MM.1S (cell line): ENCODE measurements around the gene GSAP.

Experiments
- DNase-seq: peaks from one replicate; pipeline ENCODE4 v3.0.0-alpha.2; 2015
- H2AFZ ChIP-seq: fragments of 300-600 bp; sonication (generic); 2 replicates; pipeline ENCODE4 v1.6.0; 2016; ENCODE audit warnings: antibody characterized with exemption, low read length
- H3F3A ChIP-seq: fragments of 300-600 bp; sonication (generic); 2 replicates; pipeline ENCODE4 v1.6.1; 2016; ENCODE audit warnings: mild to moderate bottlenecking, antibody characterized with exemption, low read length, moderate library complexity, mixed read lengths; ENCODE audit not compliant: insufficient read depth
- H3K27ac ChIP-seq: fragments of 300-600 bp; sonication (generic); 2 replicates; pipeline ENCODE4 v1.5.1; 2016; ENCODE audit warnings: mild to moderate bottlenecking, low read length
- H3K27me3 ChIP-seq: fragments of 300-600 bp; sonication (generic); replicated peaks from 2 replicates; pipeline ENCODE4 v1.6.0; 2016; ENCODE audit warnings: low read length; ENCODE audit not compliant: insufficient read depth
- H3K36me3 ChIP-seq: fragments of 300-600 bp; sonication (generic); replicated peaks from 2 replicates; pipeline ENCODE4 v1.6.1; 2016; ENCODE audit warnings: mild to moderate bottlenecking, low read length, mixed read lengths; ENCODE audit not compliant: insufficient read depth
- H3K4me1 ChIP-seq: fragments of 300-600 bp; sonication (generic); 2 replicates; pipeline ENCODE4 v1.6.1; 2016; ENCODE audit warnings: low read length, mixed read lengths
- H3K4me2 ChIP-seq: fragments of 300-600 bp; sonication (generic); 2 replicates; pipeline ENCODE4 v1.6.0; 2016; ENCODE audit warnings: low read depth, low read length
- H3K4me3 ChIP-seq: fragments of 300-600 bp; sonication (generic); 2 replicates; pipeline ENCODE4 v1.5.1; 2016; ENCODE audit warnings: low read length, mixed read lengths
- H3K79me2 ChIP-seq: fragments of 300-600 bp; sonication (generic); 2 replicates; pipeline ENCODE4 v1.6.1; 2016; ENCODE audit warnings: mixed run types, low read length, mixed read lengths
- H3K9ac ChIP-seq: fragments of 300-600 bp; sonication (generic); 2 replicates; pipeline ENCODE4 v1.6.1; 2016; ENCODE audit warnings: low read length, mixed read lengths
- H3K9me2 ChIP-seq: fragments of 300-600 bp; sonication (generic); replicated peaks from 2 replicates; pipeline ENCODE4 v1.6.1; 2016; ENCODE audit warnings: mild to moderate bottlenecking, low read length, mixed read lengths; ENCODE audit not compliant: insufficient read depth
- H3K9me3 ChIP-seq: fragments of 300-600 bp; sonication (generic); replicated peaks from 2 replicates; pipeline ENCODE4 v1.6.1; 2016; ENCODE audit warnings: mild to moderate bottlenecking, low read length, mixed read lengths; ENCODE audit not compliant: insufficient read depth
- H4K20me1 ChIP-seq: fragments of 300-600 bp; sonication (generic); 2 replicates; pipeline ENCODE4 v1.6.1; 2016; ENCODE audit warnings: mild to moderate bottlenecking, low read length, moderate library complexity, mixed read lengths; ENCODE audit not compliant: insufficient read depth
- EZH2 ChIP-seq: fragments of 300-600 bp; sonication (generic); optimal IDR thresholded peaks from 2 replicates; pipeline ENCODE3; 2017; ENCODE audit warnings: low read depth, mild to moderate bottlenecking, antibody characterized with exemption, low read length, mixed read lengths
- EZH2phosphoT487 ChIP-seq: fragments of 300-600 bp; sonication (generic); IDR thresholded peaks from 2 replicates; pipeline ENCODE4 v1.6.1; 2018; ENCODE audit warnings: antibody characterized with exemption, low read length
- TF ChIP-seq, protein P1 (sequence below): fragments of 300-600 bp; sonication (generic); IDR thresholded peaks from 2 replicates; pipeline ENCODE4 v1.5.1; 2016; ENCODE audit warnings: antibody characterized with exemption, low read length, mixed read lengths

The GSAP gene

DNA sequence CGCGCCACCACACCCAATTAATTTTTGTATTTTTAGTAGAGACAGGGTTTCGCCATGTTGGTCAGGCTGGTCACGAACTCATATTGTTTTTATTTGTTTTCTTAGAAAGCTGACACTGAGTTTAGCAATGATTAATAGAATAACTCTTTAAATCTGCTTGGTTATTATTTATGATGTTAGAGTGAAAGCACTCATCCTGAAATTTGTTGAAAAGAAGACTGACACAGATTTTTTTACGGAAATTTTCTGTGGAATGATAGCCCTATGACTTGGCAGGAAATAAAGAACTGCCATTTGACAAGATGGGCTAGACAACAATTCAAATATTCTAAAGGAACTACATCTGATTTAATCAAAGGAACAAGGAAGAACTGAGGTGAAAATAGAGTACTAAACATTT lies 4.3 kb upstream of the GSAP start:
- no peaks in the 10 kb centered on the region for H4K20me1 ChIP-seq
- H3K79me2 ChIP-seq = no peaks in the 10 kb centered on the region
- H2AFZ ChIP-seq = no peak overlapping the region
- DNase-seq = no peak
- no peaks in the 10 kb centered on the region for H3K9me2 ChIP-seq
- peaks cover 10% of the 10 kb centered on the region; the same call in 1 of the 2 replicates for H3K4me1 ChIP-seq
- H3K4me2 ChIP-seq = no peak overlapping the region
- no peak overlapping the region for H3K9ac ChIP-seq
- H3K27ac ChIP-seq = no peak overlapping the region
- no peak overlapping the region for H3K4me3 ChIP-seq
- peaks cover 11% of the 10 kb centered on the region; the same call in 1 of the 2 replicates for H3F3A ChIP-seq
- no peaks in the 10 kb centered on the region for H3K9me3 ChIP-seq
- H3K36me3 ChIP-seq = no peaks in the 10 kb centered on the region
- no peaks in the 10 kb centered on the region for H3K27me3 ChIP-seq
- TF ChIP-seq, protein P1, sequence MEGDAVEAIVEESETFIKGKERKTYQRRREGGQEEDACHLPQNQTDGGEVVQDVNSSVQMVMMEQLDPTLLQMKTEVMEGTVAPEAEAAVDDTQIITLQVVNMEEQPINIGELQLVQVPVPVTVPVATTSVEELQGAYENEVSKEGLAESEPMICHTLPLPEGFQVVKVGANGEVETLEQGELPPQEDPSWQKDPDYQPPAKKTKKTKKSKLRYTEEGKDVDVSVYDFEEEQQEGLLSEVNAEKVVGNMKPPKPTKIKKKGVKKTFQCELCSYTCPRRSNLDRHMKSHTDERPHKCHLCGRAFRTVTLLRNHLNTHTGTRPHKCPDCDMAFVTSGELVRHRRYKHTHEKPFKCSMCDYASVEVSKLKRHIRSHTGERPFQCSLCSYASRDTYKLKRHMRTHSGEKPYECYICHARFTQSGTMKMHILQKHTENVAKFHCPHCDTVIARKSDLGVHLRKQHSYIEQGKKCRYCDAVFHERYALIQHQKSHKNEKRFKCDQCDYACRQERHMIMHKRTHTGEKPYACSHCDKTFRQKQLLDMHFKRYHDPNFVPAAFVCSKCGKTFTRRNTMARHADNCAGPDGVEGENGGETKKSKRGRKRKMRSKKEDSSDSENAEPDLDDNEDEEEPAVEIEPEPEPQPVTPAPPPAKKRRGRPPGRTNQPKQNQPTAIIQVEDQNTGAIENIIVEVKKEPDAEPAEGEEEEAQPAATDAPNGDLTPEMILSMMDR = no peak
- TF ChIP-seq EZH2 = no peak
- TF ChIP-seq EZH2phosphoT487 = no peak

DNA sequence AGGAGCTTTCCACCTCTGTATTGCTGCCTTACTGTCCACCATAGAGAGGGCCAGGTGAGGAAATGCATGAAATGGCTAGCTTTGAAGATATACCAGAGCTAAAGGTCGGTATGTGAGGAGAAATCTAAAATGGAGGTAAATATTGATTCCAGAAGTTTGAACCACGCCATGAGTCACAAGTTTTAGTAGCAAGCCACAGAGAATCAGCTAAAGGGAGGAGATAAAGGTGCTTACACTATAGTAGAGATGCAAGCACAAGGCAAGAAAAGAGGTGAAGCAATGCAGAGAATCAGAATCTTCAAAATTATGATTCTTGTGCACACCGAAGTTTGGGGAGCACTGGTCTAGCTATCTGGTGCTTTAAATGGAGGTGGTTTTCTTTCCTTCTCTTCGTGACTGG lies 3.0 kb upstream of the GSAP start:
- peaks cover 10% of the 10 kb centered on the region; the same call in 1 of the 2 replicates for H3K4me1 ChIP-seq
- H3K9me3 ChIP-seq = no peaks in the 10 kb centered on the region
- H3K36me3 ChIP-seq = no peaks in the 10 kb centered on the region
- no peak overlapping the region for H3K9ac ChIP-seq
- no peak overlapping the region for H3K4me2 ChIP-seq
- no peak overlapping the region for H3K4me3 ChIP-seq
- no peaks in the 10 kb centered on the region for H3K27me3 ChIP-seq
- no peaks in the 10 kb centered on the region for H4K20me1 ChIP-seq
- no peaks in the 10 kb centered on the region for H3K9me2 ChIP-seq
- no peak for DNase-seq
- no peak overlapping the region for H2AFZ ChIP-seq
- H3K79me2 ChIP-seq = no peaks in the 10 kb centered on the region
- peaks cover 14% of the 10 kb centered on the region; the same call in 1 of the 2 replicates for H3F3A ChIP-seq
- H3K27ac ChIP-seq = no peak overlapping the region
- TF ChIP-seq EZH2 = no peak
- TF ChIP-seq EZH2phosphoT487 = no peak

DNA sequence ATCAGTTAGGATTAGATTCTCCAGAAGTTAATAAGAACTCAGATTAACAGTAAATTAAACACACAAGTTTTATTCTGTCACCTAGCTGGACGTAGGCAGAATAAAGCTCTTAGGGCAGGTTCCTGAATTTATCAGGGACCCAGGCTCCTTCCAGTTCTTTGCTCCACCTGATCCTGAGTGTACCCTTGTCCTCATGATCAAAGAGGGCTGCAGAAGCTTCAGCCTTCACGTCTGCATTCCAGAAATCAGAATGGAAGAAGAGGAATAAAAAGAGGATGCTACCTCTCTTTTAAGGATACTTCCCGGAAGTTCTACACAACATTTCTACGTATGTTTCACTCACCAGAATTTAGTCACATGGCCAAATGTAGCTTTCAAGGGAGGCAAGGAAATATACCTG lies 1.7 kb upstream of the GSAP start:
- Histone ChIP-seq H3K27ac (no peak overlapping the region), H3K4me1 (peaks cover 10% of the 10 kb centered on the region; the same call in 1 of the 2 replicates)

More for the DNA sequence above, 1.7 kb upstream of the GSAP start:
- H4K20me1 ChIP-seq = no peaks in the 10 kb centered on the region
- no peaks in the 10 kb centered on the region for H3K9me3 ChIP-seq
- DNase-seq = no peak
- no peaks in the 10 kb centered on the region for H3K36me3 ChIP-seq
- no peak overlapping the region for H3K4me2 ChIP-seq
- H3K79me2 ChIP-seq = no peaks in the 10 kb centered on the region
- H3K9ac ChIP-seq = no peak overlapping the region
- no peak overlapping the region for H2AFZ ChIP-seq
- H3F3A ChIP-seq = peaks cover 14% of the 10 kb centered on the region; the same call in 1 of the 2 replicates
- H3K27me3 ChIP-seq = no peaks in the 10 kb centered on the region
- H3K4me3 ChIP-seq = no peak overlapping the region
- TF ChIP-seq EZH2 (no peak), EZH2phosphoT487 (no peak)
- TF ChIP-seq, protein P1 = no peak
- H3K9me2 ChIP-seq = no peaks in the 10 kb centered on the region
